WTC11 (cell line): ENCODE results near the gene CD80. TPM values are rescaled to one million over a fixed set of nuclear protein-coding genes. Genes with fewer than 3 reads are reported as not detected.

ENCODE experiments used
- ATAC-seq: fragments of 200-7000 bp; cut with Tn5 transposase; 2 replicates; pipeline ENCODE4 v1.10.0; 2021; ENCODE audit warnings: mild to moderate bottlenecking, moderate library complexity
- CTCF ChIA-PET: fragments of 300-600 bp; sonication (Branson Sonifier 250); formaldehyde crosslinking; loops from one replicate; lab custom pipeline; 2021; ENCODE audit warnings: antibody characterized with exemption; lab: Charles Lee
- POLR2A ChIA-PET: fragments of 350-600 bp; sonication (Branson Sonifier 250); formaldehyde crosslinking; loops from one replicate; lab custom pipeline; 2021; ENCODE audit warnings: antibody characterized with exemption; lab: Charles Lee
- DNase-seq: peaks from one replicate; pipeline ENCODE4 v3.0.0; 2021; ENCODE audit warnings: low spot score
- H3K27ac Mint-ChIP-seq: 2 replicates; pipeline ENCODE4 v1.8.0; 2021; ENCODE audit warnings: mixed read lengths
- H3K27me3 Mint-ChIP-seq: 2 replicates; pipeline ENCODE4 v1.8.0; 2021; ENCODE audit warnings: low read depth, mild to moderate bottlenecking, moderate library complexity, mixed read lengths
- H3K36me3 Mint-ChIP-seq: 2 replicates; pipeline ENCODE4 v1.8.0; 2021; ENCODE audit warnings: mixed read lengths
- H3K4me1 Mint-ChIP-seq: 2 replicates; pipeline ENCODE4 v1.8.0; 2022; ENCODE audit warnings: mixed read lengths
- H3K4me3 Mint-ChIP-seq: 2 replicates; pipeline ENCODE4 v1.8.0; 2021; ENCODE audit warnings: mild to moderate bottlenecking, moderate library complexity, mixed read lengths
- H3K9me3 Mint-ChIP-seq: 2 replicates; pipeline ENCODE4 v1.8.0; 2021; ENCODE audit warnings: mixed read lengths
- ETV6 ChIP-seq: sonication (generic); formaldehyde crosslinking; IDR thresholded peaks from 2 replicates; pipeline ENCODE4 v1.8.1; 2022; ENCODE audit warnings: mild to moderate bottlenecking, missing genetic modification reagents
- FOXP1 ChIP-seq: sonication (generic); formaldehyde crosslinking; IDR thresholded peaks from 2 replicates; pipeline ENCODE4 v1.8.0; 2022; ENCODE audit warnings: missing genetic modification reagents, mild to moderate bottlenecking, moderate library complexity, borderline replicate concordance
- JUN ChIP-seq: sonication (generic); formaldehyde crosslinking; IDR thresholded peaks from 2 replicates; pipeline ENCODE4 v1.8.0; 2023; ENCODE audit warnings: mild to moderate bottlenecking, missing genetic modification reagents
- PRRX2 ChIP-seq: fragments of 250-450 bp; sonication (Bioruptor Pico); IDR thresholded peaks from 2 replicates; pipeline ENCODE4 v1.8.0; 2021; ENCODE audit warnings: mild to moderate bottlenecking
- SMAD3 ChIP-seq: sonication (generic); formaldehyde crosslinking; IDR thresholded peaks from 2 replicates; pipeline ENCODE4 v1.8.0; 2022; ENCODE audit warnings: missing genetic modification reagents, mild to moderate bottlenecking, borderline replicate concordance
- SOX15 ChIP-seq: fragments of 250-450 bp; sonication (Bioruptor Pico); IDR thresholded peaks from 2 replicates; pipeline ENCODE4 v1.9.0; 2021; ENCODE audit warnings: mild to moderate bottlenecking
- TCF7 ChIP-seq: sonication (generic); formaldehyde crosslinking; IDR thresholded peaks from 2 replicates; pipeline ENCODE4 v1.8.0; 2022; ENCODE audit warnings: mild to moderate bottlenecking, low read depth, missing genetic modification reagents, moderate library complexity
- TEAD4 ChIP-seq: sonication (generic); formaldehyde crosslinking; IDR thresholded peaks from 2 replicates; pipeline ENCODE4 v1.8.0; 2022; ENCODE audit warnings: mild to moderate bottlenecking, missing genetic modification reagents
- TP53 ChIP-seq: sonication (generic); formaldehyde crosslinking; IDR thresholded peaks from 2 replicates; pipeline ENCODE4 v1.8.1; 2023; ENCODE audit warnings: mild to moderate bottlenecking, missing genetic modification reagents
- ZNF416 ChIP-seq: fragments of 250-450 bp; sonication (Bioruptor Pico); IDR thresholded peaks from 2 replicates; pipeline ENCODE4 v1.9.0; 2021; ENCODE audit warnings: mild to moderate bottlenecking, inconsistent platforms
- ZNF671 ChIP-seq: fragments of 250-450 bp; sonication (Bioruptor Pico); IDR thresholded peaks from 2 replicates; pipeline ENCODE4 v1.8.0; 2021; ENCODE audit warnings: mild to moderate bottlenecking
- total RNA-seq: library from RNA; stranded (reverse); gene quantifications from 3 replicates; pipeline ENCODE4 v1.2.3, GENCODE V29; 2021
- TF ChIP-seq, protein P1 (sequence below): sonication (generic); formaldehyde crosslinking; IDR thresholded peaks from 2 replicates; pipeline ENCODE4 v1.8.1; 2022; ENCODE audit warnings: low read depth, missing genetic modification reagents, borderline replicate concordance
- TF ChIP-seq, protein P2 (sequence below): fragments of 250-450 bp; sonication (Bioruptor Pico); IDR thresholded peaks from 2 replicates; pipeline ENCODE4 v1.9.0; 2021; ENCODE audit warnings: mild to moderate bottlenecking, borderline replicate concordance
- TF ChIP-seq, protein P3 (sequence below): fragments of 250-450 bp; sonication (Bioruptor Pico); conservative IDR thresholded peaks from 2 replicates; pipeline ENCODE4 v1.9.0; 2021; ENCODE audit warnings: mild to moderate bottlenecking
- TF ChIP-seq, protein P4 (sequence below): sonication (generic); formaldehyde crosslinking; IDR thresholded peaks from 2 replicates; pipeline ENCODE4 v1.8.0; 2022; ENCODE audit warnings: mild to moderate bottlenecking, missing genetic modification reagents
- TF ChIP-seq, protein P5 (sequence below): sonication (generic); formaldehyde crosslinking; conservative IDR thresholded peaks from 2 replicates; pipeline ENCODE4 v1.8.1; 2023; ENCODE audit warnings: mild to moderate bottlenecking, low read depth, missing genetic modification reagents, moderate library complexity
- TF ChIP-seq, protein P6 (sequence below): fragments of 250-450 bp; sonication (Bioruptor Pico); IDR thresholded peaks from 2 replicates; pipeline ENCODE4 v1.9.0; 2021; ENCODE audit warnings: moderate library complexity, mild to moderate bottlenecking, inconsistent platforms, borderline replicate concordance

The CD80 gene
- total RNA-seq, 1 experiment from 2014 or later, result 0.24 TPM

DNA sequence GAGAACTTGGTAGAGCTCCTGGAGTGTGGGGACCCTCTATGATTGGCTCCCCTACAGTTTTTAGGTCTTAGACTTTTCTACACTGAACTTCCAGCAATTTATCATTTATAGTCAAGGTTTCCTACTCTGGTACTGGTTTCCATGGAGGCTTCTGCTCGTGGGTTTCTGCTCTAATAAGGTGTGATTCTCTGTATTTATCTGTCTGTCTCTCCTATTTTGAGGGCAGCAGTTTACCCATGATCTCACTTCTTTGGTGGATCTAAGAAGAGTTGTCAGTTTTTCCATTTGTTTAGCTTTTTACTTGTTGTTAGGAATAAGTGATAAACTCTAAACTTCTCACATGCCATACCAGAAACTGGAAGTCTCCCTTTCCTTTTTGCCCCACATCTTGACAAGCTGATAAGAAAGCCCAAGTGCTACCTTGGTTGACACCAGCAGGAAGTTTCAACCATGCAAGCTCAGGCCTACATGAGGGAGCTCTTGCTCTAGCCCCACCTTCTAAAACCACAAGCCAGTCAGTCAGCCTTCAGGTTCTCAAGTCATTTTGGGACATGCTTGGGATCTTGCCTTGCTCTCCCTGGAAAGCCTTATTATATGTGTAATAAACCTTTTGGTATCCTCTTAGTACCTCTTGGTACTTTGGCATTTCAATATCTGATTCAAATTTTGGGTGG lies 51.1 kb downstream of the CD80 start (continued):
- TF ChIP-seq ZNF416 (CRISPR knock-in tag), result no peak

DNA sequence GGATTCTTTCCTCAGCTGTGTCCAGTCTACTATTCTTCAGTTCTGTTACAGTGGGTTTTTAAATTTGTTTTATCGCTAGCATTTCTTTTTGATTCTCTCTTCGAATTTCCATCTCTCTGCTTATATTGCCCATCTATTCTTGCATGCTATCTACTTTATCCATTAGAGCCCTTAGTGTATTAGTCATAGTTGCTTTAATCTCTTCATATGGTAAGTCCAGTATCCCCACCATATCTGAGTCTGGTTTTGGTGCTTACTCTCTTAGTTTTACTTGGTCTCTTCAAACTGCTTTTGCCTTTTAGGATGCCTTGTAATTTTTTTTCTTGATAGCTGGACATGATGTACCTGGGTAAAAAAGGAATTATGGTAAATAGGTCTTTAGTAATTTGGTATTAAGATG lies 52.0 kb downstream of the CD80 start:
- no peak overlapping the region for H3K27ac Mint-ChIP-seq
- no peak for ATAC-seq
- no peak overlapping the region for H3K4me3 Mint-ChIP-seq
- no peaks in the 10 kb centered on the region for H3K9me3 Mint-ChIP-seq
- ChIA-PET POLR2A (no interaction called here), CTCF (no interaction called here)
- no peaks in the 10 kb centered on the region for H3K27me3 Mint-ChIP-seq
- no peak for DNase-seq
- H3K36me3 Mint-ChIP-seq, result peaks cover 44% of the 10 kb centered on the region
- H3K4me1 Mint-ChIP-seq, result no peaks in the 10 kb centered on the region
- TF ChIP-seq FOXP1 (no peak), TP53 (CRISPR knock-in tag) (no peak), SOX15 (no peak)
- TF ChIP-seq, protein P1, sequence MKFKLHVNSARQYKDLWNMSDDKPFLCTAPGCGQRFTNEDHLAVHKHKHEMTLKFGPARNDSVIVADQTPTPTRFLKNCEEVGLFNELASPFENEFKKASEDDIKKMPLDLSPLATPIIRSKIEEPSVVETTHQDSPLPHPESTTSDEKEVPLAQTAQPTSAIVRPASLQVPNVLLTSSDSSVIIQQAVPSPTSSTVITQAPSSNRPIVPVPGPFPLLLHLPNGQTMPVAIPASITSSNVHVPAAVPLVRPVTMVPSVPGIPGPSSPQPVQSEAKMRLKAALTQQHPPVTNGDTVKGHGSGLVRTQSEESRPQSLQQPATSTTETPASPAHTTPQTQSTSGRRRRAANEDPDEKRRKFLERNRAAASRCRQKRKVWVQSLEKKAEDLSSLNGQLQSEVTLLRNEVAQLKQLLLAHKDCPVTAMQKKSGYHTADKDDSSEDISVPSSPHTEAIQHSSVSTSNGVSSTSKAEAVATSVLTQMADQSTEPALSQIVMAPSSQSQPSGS (CRISPR knock-in tag), result no peak

DNA sequence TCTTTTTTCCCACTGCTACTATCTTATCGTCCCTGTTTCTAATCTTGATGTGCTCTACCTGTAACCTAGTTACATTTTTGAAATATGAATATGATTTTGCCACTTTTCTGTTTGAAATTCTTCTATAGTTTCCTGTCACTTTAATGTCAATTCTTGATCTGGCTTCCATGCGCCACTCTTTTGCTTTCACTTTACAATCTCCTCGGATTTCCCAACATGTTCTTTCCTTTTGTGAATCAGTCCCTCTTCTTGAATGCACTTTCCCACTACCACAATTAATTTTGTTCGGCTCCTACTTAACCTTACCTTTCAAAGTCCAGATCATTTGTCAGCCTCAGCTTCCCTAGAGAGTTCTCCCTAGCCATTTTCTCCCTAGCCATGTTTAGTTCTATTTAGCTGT lies 52.8 kb downstream of the CD80 start:
- CTCF ChIA-PET, result no interaction called here
- TF ChIP-seq, protein P2, sequence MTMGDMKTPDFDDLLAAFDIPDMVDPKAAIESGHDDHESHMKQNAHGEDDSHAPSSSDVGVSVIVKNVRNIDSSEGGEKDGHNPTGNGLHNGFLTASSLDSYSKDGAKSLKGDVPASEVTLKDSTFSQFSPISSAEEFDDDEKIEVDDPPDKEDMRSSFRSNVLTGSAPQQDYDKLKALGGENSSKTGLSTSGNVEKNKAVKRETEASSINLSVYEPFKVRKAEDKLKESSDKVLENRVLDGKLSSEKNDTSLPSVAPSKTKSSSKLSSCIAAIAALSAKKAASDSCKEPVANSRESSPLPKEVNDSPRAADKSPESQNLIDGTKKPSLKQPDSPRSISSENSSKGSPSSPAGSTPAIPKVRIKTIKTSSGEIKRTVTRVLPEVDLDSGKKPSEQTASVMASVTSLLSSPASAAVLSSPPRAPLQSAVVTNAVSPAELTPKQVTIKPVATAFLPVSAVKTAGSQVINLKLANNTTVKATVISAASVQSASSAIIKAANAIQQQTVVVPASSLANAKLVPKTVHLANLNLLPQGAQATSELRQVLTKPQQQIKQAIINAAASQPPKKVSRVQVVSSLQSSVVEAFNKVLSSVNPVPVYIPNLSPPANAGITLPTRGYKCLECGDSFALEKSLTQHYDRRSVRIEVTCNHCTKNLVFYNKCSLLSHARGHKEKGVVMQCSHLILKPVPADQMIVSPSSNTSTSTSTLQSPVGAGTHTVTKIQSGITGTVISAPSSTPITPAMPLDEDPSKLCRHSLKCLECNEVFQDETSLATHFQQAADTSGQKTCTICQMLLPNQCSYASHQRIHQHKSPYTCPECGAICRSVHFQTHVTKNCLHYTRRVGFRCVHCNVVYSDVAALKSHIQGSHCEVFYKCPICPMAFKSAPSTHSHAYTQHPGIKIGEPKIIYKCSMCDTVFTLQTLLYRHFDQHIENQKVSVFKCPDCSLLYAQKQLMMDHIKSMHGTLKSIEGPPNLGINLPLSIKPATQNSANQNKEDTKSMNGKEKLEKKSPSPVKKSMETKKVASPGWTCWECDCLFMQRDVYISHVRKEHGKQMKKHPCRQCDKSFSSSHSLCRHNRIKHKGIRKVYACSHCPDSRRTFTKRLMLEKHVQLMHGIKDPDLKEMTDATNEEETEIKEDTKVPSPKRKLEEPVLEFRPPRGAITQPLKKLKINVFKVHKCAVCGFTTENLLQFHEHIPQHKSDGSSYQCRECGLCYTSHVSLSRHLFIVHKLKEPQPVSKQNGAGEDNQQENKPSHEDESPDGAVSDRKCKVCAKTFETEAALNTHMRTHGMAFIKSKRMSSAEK, result no peak
- no peak for TF ChIP-seq TEAD4 (CRISPR knock-in tag)
- TF ChIP-seq, protein P3, sequence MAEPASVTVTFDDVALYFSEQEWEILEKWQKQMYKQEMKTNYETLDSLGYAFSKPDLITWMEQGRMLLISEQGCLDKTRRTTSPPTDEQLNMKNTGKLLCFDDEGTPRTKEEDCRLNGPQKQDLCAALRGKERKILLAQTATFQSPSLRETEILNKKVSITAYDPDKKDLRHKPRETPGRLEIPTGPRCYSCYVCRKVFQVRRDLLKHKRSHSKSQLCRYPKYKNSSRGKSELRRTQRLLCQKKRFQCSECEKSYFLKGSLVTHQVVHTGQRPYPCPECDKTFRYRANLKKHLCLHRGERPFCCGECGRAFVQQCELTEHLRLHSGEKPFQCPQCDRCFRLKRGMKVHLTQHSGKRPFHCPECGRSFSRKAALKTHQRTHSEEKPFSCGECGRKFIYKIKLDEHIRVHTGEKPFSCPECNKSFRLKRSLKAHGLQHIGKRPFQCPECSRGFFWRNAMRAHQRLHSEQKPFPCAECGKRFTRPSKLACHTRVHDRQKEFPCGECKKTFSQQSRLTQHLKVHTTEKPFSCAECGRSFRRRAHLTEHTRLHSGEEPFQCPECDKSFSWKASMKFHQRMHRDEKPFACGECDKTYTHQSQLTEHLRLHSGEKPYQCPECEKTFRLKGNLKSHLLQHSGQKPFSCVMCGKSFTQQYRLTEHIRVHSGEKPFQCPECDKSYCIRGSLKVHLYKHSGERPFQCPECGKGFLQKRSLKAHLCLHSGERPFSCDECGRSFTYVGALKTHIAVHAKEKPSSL (CRISPR knock-in tag), result no peak
- no peak for TF ChIP-seq JUN (CRISPR knock-in tag)
- TF ChIP-seq, protein P4, sequence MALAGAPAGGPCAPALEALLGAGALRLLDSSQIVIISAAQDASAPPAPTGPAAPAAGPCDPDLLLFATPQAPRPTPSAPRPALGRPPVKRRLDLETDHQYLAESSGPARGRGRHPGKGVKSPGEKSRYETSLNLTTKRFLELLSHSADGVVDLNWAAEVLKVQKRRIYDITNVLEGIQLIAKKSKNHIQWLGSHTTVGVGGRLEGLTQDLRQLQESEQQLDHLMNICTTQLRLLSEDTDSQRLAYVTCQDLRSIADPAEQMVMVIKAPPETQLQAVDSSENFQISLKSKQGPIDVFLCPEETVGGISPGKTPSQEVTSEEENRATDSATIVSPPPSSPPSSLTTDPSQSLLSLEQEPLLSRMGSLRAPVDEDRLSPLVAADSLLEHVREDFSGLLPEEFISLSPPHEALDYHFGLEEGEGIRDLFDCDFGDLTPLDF (CRISPR knock-in tag), result no peak
- no peak for TF ChIP-seq PRRX2 (CRISPR knock-in tag)
- no peak for TF ChIP-seq ZNF671 (CRISPR knock-in tag)
- TF ChIP-seq, protein P5, sequence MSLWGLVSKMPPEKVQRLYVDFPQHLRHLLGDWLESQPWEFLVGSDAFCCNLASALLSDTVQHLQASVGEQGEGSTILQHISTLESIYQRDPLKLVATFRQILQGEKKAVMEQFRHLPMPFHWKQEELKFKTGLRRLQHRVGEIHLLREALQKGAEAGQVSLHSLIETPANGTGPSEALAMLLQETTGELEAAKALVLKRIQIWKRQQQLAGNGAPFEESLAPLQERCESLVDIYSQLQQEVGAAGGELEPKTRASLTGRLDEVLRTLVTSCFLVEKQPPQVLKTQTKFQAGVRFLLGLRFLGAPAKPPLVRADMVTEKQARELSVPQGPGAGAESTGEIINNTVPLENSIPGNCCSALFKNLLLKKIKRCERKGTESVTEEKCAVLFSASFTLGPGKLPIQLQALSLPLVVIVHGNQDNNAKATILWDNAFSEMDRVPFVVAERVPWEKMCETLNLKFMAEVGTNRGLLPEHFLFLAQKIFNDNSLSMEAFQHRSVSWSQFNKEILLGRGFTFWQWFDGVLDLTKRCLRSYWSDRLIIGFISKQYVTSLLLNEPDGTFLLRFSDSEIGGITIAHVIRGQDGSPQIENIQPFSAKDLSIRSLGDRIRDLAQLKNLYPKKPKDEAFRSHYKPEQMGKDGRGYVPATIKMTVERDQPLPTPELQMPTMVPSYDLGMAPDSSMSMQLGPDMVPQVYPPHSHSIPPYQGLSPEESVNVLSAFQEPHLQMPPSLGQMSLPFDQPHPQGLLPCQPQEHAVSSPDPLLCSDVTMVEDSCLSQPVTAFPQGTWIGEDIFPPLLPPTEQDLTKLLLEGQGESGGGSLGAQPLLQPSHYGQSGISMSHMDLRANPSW (CRISPR knock-in tag), result no peak
- no peak for TF ChIP-seq TCF7 (CRISPR knock-in tag)
- TF ChIP-seq ETV6 (CRISPR knock-in tag), result no peak
- TF ChIP-seq, protein P6, sequence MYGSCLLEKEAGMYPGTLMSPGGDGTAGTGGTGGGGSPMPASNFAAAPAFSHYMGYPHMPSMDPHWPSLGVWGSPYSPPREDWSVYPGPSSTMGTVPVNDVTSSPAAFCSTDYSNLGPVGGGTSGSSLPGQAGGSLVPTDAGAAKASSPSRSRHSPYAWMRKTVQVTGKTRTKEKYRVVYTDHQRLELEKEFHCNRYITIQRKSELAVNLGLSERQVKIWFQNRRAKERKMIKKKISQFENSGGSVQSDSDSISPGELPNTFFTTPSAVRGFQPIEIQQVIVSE, result no peak
- no peak for TF ChIP-seq SMAD3 (CRISPR knock-in tag)

More for the DNA sequence above, 52.8 kb downstream of the CD80 start:
- peaks cover 46% of the 10 kb centered on the region for H3K36me3 Mint-ChIP-seq
- POLR2A ChIA-PET, result no interaction called here
- H3K4me3 Mint-ChIP-seq, result no peak overlapping the region
- no peak for ATAC-seq
- H3K9me3 Mint-ChIP-seq, result no peaks in the 10 kb centered on the region
- DNase-seq, result no peak
- H3K27ac Mint-ChIP-seq, result no peak overlapping the region
- no peaks in the 10 kb centered on the region for H3K27me3 Mint-ChIP-seq
- no peaks in the 10 kb centered on the region for H3K4me1 Mint-ChIP-seq
